Fibroblast of lung (primary cell): Measurements from ENCODE around the gene TRMT2A. TPM values are rescaled to one million over a fixed set of nuclear protein-coding genes. Genes with fewer than 3 reads are reported as not detected.

Experiments
- DNase-seq, 2 donors: peaks; one replicate each; pipeline versions ENCODE4 v3.0.0 to v3.0.0-alpha.2; 2010; ENCODE audit warnings: low read depth in 2 of 2
- H2AFZ ChIP-seq: 2 replicates; pipeline ENCODE4 v1.5.1; 2012; ENCODE audit warnings: low read length, control low read depth, inconsistent platforms
- H3K27ac ChIP-seq: 2 replicates; pipeline ENCODE4 v1.5.1; 2011; ENCODE audit warnings: low read length, control low read depth; ENCODE audit not compliant: insufficient read depth
- H3K27me3 ChIP-seq: 2 replicates; pipeline ENCODE4 v1.5.1; 2011; ENCODE audit warnings: mild to moderate bottlenecking, low read length; ENCODE audit not compliant: control insufficient read depth, insufficient read depth
- H3K36me3 ChIP-seq: 2 replicates; pipeline ENCODE4 v1.5.1; 2011; ENCODE audit warnings: low read length; ENCODE audit not compliant: control insufficient read depth, insufficient read depth
- H3K4me1 ChIP-seq: 2 replicates; pipeline ENCODE4 v1.5.1; 2011; ENCODE audit warnings: low read length; ENCODE audit not compliant: control insufficient read depth, insufficient read depth; ENCODE audit errors: extremely low read depth
- H3K4me2 ChIP-seq: 2 replicates; pipeline ENCODE4 v1.5.1; 2011; ENCODE audit warnings: low read length, control low read depth; ENCODE audit not compliant: insufficient read depth; ENCODE audit errors: extremely low read depth
- H3K4me3 ChIP-seq, 4 experiments: fragments of 200-600 bp in 1 of 4; sonication (generic) in 1 of 4; replicated peaks in 1 of 4; 2 replicates each; pipeline ENCODE4 v1.5.1; 2011 to 2016; ENCODE audit warnings: low read length in 4 of 4, low read depth in 3 of 4, mild to moderate bottlenecking in 3 of 4, control low read depth in 2 of 4, inconsistent platforms in 1 of 4, mixed read lengths in 1 of 4; ENCODE audit not compliant: insufficient read depth in 1 of 4; ENCODE audit errors: control extremely low read depth in 1 of 4
- H3K79me2 ChIP-seq: 2 replicates; pipeline ENCODE4 v1.5.1; 2012; ENCODE audit warnings: mild to moderate bottlenecking, low read length, inconsistent platforms; ENCODE audit not compliant: control insufficient read depth, insufficient read depth
- H3K9ac ChIP-seq: 2 replicates; pipeline ENCODE4 v1.5.1; 2011; ENCODE audit warnings: mild to moderate bottlenecking, low read length, control low read depth; ENCODE audit not compliant: insufficient read depth
- H3K9me3 ChIP-seq: 2 replicates; pipeline ENCODE4 v1.5.1; 2012; ENCODE audit warnings: low read depth, low read length; ENCODE audit not compliant: control insufficient read depth, insufficient read depth
- H4K20me1 ChIP-seq: 2 replicates; pipeline ENCODE4 v1.5.1; 2011; ENCODE audit warnings: low read length; ENCODE audit not compliant: control insufficient read depth, insufficient read depth; ENCODE audit errors: extremely low read depth
- EZH2 ChIP-seq: IDR thresholded peaks from 2 replicates; pipeline ENCODE4 v1.5.1; 2012; ENCODE audit warnings: low read length, control low read depth, mild to moderate bottlenecking; ENCODE audit errors: missing control alignments
- polyA plus RNA-seq, 2 donors: library from polyadenylated mRNA; depleted of rRNA in 1 of 2; stranded (reverse) in 1 of 2; unstranded in 1 of 2; fragments of >200 nt; gene quantifications; 2 replicates each; pipeline ENCODE4 v1.2.1, GENCODE V29; 2011 to 2012; ENCODE audit warnings: missing spikeins in 1 of 2
- total RNA-seq: library from RNA; depleted of rRNA; stranded (reverse); fragments of >200 nt; gene quantifications from 2 replicates; pipeline ENCODE4 v1.2.1, GENCODE V29; 2014
- TF ChIP-seq, protein P1 (sequence below), 2 donors: IDR thresholded peaks in 1 of 2; conservative IDR thresholded peaks in 1 of 2; 1 replicate in 1 of 2; 2 replicates in 1 of 2; pipeline ENCODE4 v1.5.1; 2011 to 2012; ENCODE audit warnings: low read length in 2 of 2, control low read depth in 1 of 2, inconsistent platforms in 1 of 2, low read depth in 1 of 2, mild to moderate bottlenecking in 1 of 2

TRMT2A gene
- total and polyA plus RNA-seq, 2 donors (not counting 1 experiment from before 2014, with no cell fraction given), result 13.5 to 52.2 TPM

DNA sequence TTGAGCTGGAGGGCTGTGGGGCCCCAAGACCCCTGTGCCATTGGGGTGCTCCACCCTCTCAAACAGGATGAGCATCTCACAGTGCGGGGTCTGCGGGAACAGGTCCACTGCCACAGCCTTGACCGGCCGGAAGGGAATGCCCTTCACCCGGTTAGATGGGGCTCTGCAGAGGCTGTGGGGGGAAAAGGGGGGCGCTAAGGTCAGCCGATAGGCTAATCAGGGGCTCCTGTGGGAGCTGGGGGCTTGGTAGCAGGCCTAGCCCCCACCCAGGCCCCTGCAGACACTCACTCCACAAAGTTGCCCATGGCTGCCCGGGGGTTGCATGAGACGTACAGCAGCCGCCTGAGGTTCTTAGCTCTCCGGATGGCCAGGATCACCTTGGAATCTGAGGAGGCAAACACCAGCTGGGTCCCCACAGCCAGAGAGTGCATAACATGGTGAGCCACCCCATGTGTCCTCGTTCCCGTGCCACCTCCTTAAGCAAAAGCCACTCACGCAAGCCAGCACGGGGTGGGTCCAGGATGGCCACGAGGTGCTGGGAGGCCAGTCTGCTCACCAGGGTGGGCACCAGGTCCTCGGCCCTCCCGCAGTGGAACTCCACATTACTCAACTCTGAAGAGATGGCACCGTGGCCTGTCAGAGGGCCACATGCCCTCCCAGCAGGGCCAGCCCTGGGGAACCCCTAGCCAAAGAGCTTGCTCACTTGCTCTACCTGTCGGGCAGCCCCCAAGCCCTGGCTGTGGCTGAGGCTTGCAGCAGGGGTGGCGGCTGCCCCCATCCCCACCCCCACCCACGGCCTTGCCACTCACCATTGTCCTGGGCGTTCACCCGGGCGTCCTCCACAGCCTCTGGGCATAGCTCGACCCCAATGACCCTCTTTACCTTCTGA, 4.2 kb downstream of the TRMT2A start:
- H3K9ac ChIP-seq, result no peak overlapping the region
- peaks cover 28% of the 10 kb centered on the region for H3K79me2 ChIP-seq
- H3K4me2 ChIP-seq, result no peak overlapping the region
- H3K4me1 ChIP-seq, result peaks cover 2% of the 10 kb centered on the region
- no peaks in the 10 kb centered on the region for H4K20me1 ChIP-seq
- H2AFZ ChIP-seq, result no peak overlapping the region
- peaks cover 50% of the 10 kb centered on the region for H3K36me3 ChIP-seq
- H3K9me3 ChIP-seq, result no peaks in the 10 kb centered on the region
- DNase-seq, result no peak
- H3K4me3 ChIP-seq, result no peak overlapping the region
- no peaks in the 10 kb centered on the region for H3K27me3 ChIP-seq
- TF ChIP-seq, protein P1, sequence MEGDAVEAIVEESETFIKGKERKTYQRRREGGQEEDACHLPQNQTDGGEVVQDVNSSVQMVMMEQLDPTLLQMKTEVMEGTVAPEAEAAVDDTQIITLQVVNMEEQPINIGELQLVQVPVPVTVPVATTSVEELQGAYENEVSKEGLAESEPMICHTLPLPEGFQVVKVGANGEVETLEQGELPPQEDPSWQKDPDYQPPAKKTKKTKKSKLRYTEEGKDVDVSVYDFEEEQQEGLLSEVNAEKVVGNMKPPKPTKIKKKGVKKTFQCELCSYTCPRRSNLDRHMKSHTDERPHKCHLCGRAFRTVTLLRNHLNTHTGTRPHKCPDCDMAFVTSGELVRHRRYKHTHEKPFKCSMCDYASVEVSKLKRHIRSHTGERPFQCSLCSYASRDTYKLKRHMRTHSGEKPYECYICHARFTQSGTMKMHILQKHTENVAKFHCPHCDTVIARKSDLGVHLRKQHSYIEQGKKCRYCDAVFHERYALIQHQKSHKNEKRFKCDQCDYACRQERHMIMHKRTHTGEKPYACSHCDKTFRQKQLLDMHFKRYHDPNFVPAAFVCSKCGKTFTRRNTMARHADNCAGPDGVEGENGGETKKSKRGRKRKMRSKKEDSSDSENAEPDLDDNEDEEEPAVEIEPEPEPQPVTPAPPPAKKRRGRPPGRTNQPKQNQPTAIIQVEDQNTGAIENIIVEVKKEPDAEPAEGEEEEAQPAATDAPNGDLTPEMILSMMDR (conservative IDR thresholded peaks at IDR 0.05 in 1 of 2, IDR thresholded peaks at IDR 0.05 in 1 of 2; ENCODE audit: low read depth in 1 of 2, low read length in 2 of 2), result no peak
- no peak for TF ChIP-seq EZH2
- H3K27ac ChIP-seq, result no peak overlapping the region

DNA sequence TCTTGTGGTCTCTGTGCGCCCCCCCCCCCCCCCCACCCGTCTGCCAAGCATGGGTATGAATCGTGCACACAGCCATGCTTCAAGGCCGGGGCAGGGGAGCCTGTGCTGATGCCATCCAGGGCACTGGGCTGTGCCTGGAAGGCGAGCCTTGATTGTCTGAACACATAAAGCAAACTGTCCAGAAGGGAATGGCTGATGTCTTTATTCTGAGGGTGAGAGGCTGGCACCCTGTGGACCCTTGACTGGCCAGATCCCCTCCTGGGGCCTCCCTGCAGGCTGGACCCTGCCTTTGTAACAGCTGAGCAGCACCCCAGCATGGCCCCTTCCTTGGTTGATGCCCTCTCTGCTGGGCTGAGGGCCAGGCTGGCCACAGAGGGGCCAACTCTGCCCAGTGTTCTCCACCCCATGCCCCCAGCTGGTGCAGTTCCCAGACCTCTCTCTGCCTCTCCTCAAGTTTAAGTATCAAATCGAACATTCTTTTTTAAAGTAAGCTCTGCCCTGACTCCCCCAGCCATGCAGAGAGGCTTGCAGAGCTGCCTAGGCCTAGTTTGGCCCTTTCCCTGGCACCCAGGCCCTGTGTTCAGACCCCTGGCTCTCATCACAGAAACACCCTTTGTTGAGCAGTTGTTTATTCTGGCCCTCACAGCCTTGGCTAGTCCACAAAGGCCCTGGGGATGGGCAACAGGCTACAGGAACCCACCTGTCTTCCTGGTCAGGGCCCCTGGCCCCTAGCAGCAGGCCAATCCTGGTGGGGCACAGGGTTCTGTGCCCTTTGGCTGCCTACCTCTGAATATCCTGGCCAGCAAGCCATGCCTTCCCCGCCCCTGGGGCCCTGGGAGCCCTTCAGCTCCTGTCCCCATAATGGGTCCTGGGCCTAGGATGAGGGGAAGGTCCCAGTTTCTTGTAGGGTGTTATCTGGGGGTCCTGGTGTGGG, 5.1 kb downstream of the TRMT2A start:
- Histone ChIP-seq H3K9me3 (no peaks in the 10 kb centered on the region), H3K4me3 (no peak overlapping the region), H3K27ac (no peak overlapping the region), H4K20me1 (no peaks in the 10 kb centered on the region), H3K4me1 (peaks cover 2% of the 10 kb centered on the region), H3K4me2 (no peak overlapping the region), H3K9ac (no peak overlapping the region), H3K36me3 (peaks cover 59% of the 10 kb centered on the region), H3K79me2 (peaks cover 25% of the 10 kb centered on the region), H2AFZ (no peak overlapping the region), H3K27me3 (no peaks in the 10 kb centered on the region)
- DNase-seq, result no peak
- no peak for TF ChIP-seq EZH2
- TF ChIP-seq, protein P1 (conservative IDR thresholded peaks at IDR 0.05 in 1 of 2, IDR thresholded peaks at IDR 0.05 in 1 of 2; ENCODE audit: low read depth in 1 of 2, low read length in 2 of 2), result no peak
